Measurements from ENCODE around the gene VWA5B2.

DNA sequence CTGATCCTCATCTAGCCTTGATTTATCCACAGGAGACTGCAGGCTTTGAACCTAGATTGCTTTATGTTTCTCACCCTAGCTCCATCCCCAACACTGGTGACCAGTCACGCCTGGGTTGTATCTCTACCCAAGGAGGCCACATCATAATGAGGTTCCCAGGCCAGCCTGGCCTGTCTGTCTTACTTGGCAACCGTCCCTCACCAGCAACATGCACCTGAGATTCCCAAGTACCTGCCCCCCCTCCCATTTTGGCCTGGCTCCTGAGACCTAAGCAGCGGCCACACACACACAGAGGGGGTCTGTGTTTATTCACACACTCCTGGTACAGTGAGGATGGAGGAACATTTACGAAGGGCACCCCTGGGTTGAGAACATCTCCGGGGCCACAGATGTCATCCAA is 29.5 kb downstream of the VWA5B2 start:
- TF ChIP-seq, protein P1, sequence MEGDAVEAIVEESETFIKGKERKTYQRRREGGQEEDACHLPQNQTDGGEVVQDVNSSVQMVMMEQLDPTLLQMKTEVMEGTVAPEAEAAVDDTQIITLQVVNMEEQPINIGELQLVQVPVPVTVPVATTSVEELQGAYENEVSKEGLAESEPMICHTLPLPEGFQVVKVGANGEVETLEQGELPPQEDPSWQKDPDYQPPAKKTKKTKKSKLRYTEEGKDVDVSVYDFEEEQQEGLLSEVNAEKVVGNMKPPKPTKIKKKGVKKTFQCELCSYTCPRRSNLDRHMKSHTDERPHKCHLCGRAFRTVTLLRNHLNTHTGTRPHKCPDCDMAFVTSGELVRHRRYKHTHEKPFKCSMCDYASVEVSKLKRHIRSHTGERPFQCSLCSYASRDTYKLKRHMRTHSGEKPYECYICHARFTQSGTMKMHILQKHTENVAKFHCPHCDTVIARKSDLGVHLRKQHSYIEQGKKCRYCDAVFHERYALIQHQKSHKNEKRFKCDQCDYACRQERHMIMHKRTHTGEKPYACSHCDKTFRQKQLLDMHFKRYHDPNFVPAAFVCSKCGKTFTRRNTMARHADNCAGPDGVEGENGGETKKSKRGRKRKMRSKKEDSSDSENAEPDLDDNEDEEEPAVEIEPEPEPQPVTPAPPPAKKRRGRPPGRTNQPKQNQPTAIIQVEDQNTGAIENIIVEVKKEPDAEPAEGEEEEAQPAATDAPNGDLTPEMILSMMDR (IDR thresholded peaks at IDR 0.05): no peak
- no peak for TF ChIP-seq POLR2A (IDR thresholded peaks at IDR 0.05)
- no peak for TF ChIP-seq EP300 (IDR thresholded peaks at IDR 0.05)
- no peak for TF ChIP-seq POLR2AphosphoS5 (IDR thresholded peaks at IDR 0.05)
